DND-41 (cell line): Measurements from ENCODE around the gene PCBP2.

Source experiments
- ATAC-seq: fragments of 200-7000 bp; cut with Tn5 transposase; 3 replicates; pipeline ENCODE4 v1.9.1; 2021; ENCODE audit warnings: low read depth; ENCODE audit not compliant: insufficient read depth
- DNase-seq: peaks from one replicate; pipeline ENCODE4 v3.0.0-alpha.2; 2020
- H2AFZ ChIP-seq: 2 replicates; pipeline ENCODE4 v1.6.0; 2012; ENCODE audit warnings: low read depth, low read length
- H3K27ac ChIP-seq: 2 replicates; pipeline ENCODE4 v1.5.1; 2012; ENCODE audit warnings: low read length, inconsistent platforms
- H3K27me3 ChIP-seq: fragments of 200-600 bp; sonication (generic); 2 replicates; pipeline ENCODE4 v1.6.0; 2012; ENCODE audit warnings: low read length, mild to moderate bottlenecking, inconsistent platforms; ENCODE audit not compliant: insufficient read depth, poor library complexity
- H3K36me3 ChIP-seq: 2 replicates; pipeline ENCODE4 v1.5.1; 2012; ENCODE audit warnings: low read length, inconsistent platforms; ENCODE audit not compliant: insufficient read depth
- H3K4me1 ChIP-seq: 2 replicates; pipeline ENCODE4 v1.5.1; 2012; ENCODE audit warnings: mild to moderate bottlenecking, low read length; ENCODE audit not compliant: insufficient read depth
- H3K4me2 ChIP-seq: 2 replicates; pipeline ENCODE4 v1.6.0; 2012; ENCODE audit warnings: mild to moderate bottlenecking, moderate library complexity, low read length, inconsistent platforms; ENCODE audit not compliant: insufficient read depth
- H3K4me3 ChIP-seq, 2 experiments: fragments of 200-600 bp in 1 of 2; shearing (Covaris generic) in 1 of 2; 2 replicates each; pipeline ENCODE4 v1.5.1; 2012 to 2016; ENCODE audit warnings: inconsistent platforms in 2 of 2, low read length in 2 of 2, mild to moderate bottlenecking in 2 of 2, low read depth in 1 of 2, moderate library complexity in 1 of 2
- H3K79me2 ChIP-seq: 2 replicates; pipeline ENCODE4 v1.6.0; 2012; ENCODE audit warnings: low read length, inconsistent platforms; ENCODE audit not compliant: insufficient read depth
- H3K9ac ChIP-seq: 2 replicates; pipeline ENCODE4 v1.6.0; 2012; ENCODE audit warnings: low read depth, mild to moderate bottlenecking, inconsistent platforms, low read length, moderate library complexity
- H3K9me3 ChIP-seq: 2 replicates; pipeline ENCODE4 v1.5.1; 2012; ENCODE audit warnings: low read length, moderate library complexity, mild to moderate bottlenecking, inconsistent platforms; ENCODE audit not compliant: insufficient read depth, severe bottlenecking
- H4K20me1 ChIP-seq: 2 replicates; pipeline ENCODE4 v1.6.0; 2012; ENCODE audit warnings: low read length; ENCODE audit not compliant: insufficient read depth
- EZH2 ChIP-seq: IDR thresholded peaks from 3 replicates; pipeline ENCODE4 v1.6.1; 2012; ENCODE audit warnings: borderline replicate concordance, low read depth, mild to moderate bottlenecking, moderate library complexity, low read length, inconsistent platforms; ENCODE audit not compliant: severe bottlenecking
- TF ChIP-seq, protein P1 (sequence below): IDR thresholded peaks from 2 replicates; pipeline ENCODE4 v1.5.1; 2012; ENCODE audit warnings: borderline replicate concordance, low read length, moderate library complexity, mild to moderate bottlenecking; ENCODE audit not compliant: poor library complexity, severe bottlenecking; ENCODE audit errors: extremely low read depth

Gene PCBP2

GRCh38 chr12:53506881-53507602 lies 55.1 kb downstream of the PCBP2 start, which contains the start of gene NPFF:
Gene NPFF, minus strand, starts transcription at chr12:53507484. Its CDS starts 10 bp downstream, at chr12:53507474.
- DNase-seq = no peak
- H2AFZ ChIP-seq = no peak within 1 kb of the TSS
- ATAC-seq = no peak
- H3K9ac ChIP-seq = no peak within 1 kb of the TSS
- no peaks in the 10 kb centered on the region for H4K20me1 ChIP-seq
- H3K79me2 ChIP-seq = peaks cover 16% of the 10 kb centered on the region
- TF ChIP-seq, protein P1, sequence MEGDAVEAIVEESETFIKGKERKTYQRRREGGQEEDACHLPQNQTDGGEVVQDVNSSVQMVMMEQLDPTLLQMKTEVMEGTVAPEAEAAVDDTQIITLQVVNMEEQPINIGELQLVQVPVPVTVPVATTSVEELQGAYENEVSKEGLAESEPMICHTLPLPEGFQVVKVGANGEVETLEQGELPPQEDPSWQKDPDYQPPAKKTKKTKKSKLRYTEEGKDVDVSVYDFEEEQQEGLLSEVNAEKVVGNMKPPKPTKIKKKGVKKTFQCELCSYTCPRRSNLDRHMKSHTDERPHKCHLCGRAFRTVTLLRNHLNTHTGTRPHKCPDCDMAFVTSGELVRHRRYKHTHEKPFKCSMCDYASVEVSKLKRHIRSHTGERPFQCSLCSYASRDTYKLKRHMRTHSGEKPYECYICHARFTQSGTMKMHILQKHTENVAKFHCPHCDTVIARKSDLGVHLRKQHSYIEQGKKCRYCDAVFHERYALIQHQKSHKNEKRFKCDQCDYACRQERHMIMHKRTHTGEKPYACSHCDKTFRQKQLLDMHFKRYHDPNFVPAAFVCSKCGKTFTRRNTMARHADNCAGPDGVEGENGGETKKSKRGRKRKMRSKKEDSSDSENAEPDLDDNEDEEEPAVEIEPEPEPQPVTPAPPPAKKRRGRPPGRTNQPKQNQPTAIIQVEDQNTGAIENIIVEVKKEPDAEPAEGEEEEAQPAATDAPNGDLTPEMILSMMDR = no peak
- no peak for TF ChIP-seq EZH2
- H3K4me3 ChIP-seq = no peak within 1 kb of the TSS
- H3K36me3 ChIP-seq = peaks cover 50% of the 10 kb centered on the region
- H3K4me1 ChIP-seq = peaks cover 24% of the 10 kb centered on the region
- H3K9me3 ChIP-seq = no peaks in the 10 kb centered on the region
- no peaks in the 10 kb centered on the region for H3K27me3 ChIP-seq
- H3K27ac ChIP-seq = no peak within 1 kb of the TSS
- H3K4me2 ChIP-seq = no peak within 1 kb of the TSS

DNA sequence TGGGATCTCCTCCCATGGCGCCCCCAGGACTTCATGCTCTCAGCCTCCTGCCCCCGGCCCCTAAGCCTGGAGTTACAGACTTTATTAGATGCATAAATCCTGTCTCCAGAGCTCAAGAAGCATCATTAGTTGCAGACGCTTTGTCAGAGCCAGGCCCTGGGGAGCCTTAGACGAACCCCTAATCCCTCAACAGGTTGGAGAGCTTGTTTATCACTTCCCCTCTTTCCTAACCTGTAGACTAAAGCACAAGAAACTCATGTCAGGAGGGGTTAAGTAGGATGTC lies 55.6 kb downstream of the PCBP2 start:
- H3K79me2 ChIP-seq = peaks cover 11% of the 10 kb centered on the region
- no peaks in the 10 kb centered on the region for H3K9me3 ChIP-seq
- no peak overlapping the region for H3K27ac ChIP-seq
- DNase-seq (no peak), ATAC-seq (no peak)
- H3K27me3 ChIP-seq = no peaks in the 10 kb centered on the region
- H3K9ac ChIP-seq = no peak overlapping the region
- H3K4me1 ChIP-seq = peaks cover 19% of the 10 kb centered on the region
- no peaks in the 10 kb centered on the region for H4K20me1 ChIP-seq
- no peak overlapping the region for H3K4me3 ChIP-seq
- H2AFZ ChIP-seq = no peak overlapping the region
- no peak overlapping the region for H3K4me2 ChIP-seq
- no peak for TF ChIP-seq EZH2
- TF ChIP-seq, protein P1 = no peak
- H3K36me3 ChIP-seq = peaks cover 53% of the 10 kb centered on the region

DNA sequence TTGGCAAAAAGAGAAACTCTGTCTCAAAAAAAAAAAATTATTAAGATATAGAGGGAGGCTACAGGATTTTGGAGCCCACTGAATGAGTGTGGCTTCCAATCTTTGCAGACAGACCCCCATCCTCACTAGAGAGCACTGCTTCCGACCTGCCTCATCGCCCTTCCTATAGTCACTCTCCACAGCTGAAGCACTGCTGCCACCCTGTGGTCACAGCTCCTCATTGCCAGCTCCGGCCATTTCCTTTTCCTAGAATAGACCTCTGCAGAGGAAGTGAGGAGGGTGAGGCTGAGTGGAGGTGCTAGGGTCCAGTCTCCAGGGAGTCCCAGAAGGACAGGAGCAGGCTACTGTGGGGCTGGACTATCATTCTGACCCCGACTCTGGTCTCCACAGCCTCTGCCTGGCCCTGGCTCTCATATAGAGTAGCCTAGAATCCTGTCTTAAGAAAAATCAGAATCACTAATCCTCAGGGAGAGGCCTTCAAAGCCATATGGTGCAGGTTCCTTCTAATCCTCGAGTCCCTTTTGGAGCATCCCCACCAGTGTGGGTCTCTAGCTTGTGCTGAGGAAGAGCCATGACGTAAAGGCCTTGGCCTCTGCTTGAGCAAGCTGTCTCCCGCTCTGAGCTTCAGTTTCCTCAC lies 56.8 kb downstream of the PCBP2 start:
- Histone ChIP-seq H3K4me1 (peaks cover 8% of the 10 kb centered on the region), H3K4me3 (no peak overlapping the region), H2AFZ (peak overlapping the region; percentile 58; the same call in 1 of the 2 replicates), H3K27me3 (no peaks in the 10 kb centered on the region), H3K79me2 (0 out of 2 replicates have a peak, but pooled peaks cover under 1% of the 10 kb centered on the region), H3K9me3 (no peaks in the 10 kb centered on the region), H3K9ac (no peak overlapping the region; the same call in 1 of the 2 replicates), H3K4me2 (peak overlapping the region; percentile 19; the same call in 1 of the 2 replicates), H3K36me3 (peaks cover 53% of the 10 kb centered on the region), H4K20me1 (no peaks in the 10 kb centered on the region), H3K27ac (peak overlapping the region; percentile 49)
- DNase-seq (peak; percentile 86), ATAC-seq (peak; percentile 97)
- TF ChIP-seq, protein P1 = peak; percentile 99
- no peak for TF ChIP-seq EZH2
